Measurements from ENCODE around the gene PIP5K1B. TPM values are rescaled to one million over a fixed set of nuclear protein-coding genes. Genes with fewer than 3 reads are reported as not detected.

The PIP5K1B gene
- total RNA-seq, 1 experiment from 2014 or later, result 0.20 TPM

GRCh38 chr9:68981789-68982188 lies 276.7 kb downstream of the PIP5K1B start:
- H3K9me3 ChIP-seq (ENCODE audit: control insufficient read depth in 1 of 2, insufficient read depth in 1 of 2, low read depth in 1 of 2, low read length in 2 of 2), result no peaks in the 10 kb centered on the region
- no peaks in the 10 kb centered on the region for H4K20me1 ChIP-seq (ENCODE audit: insufficient read depth)
- H3K9ac ChIP-seq (ENCODE audit: low read length), result no peak overlapping the region
- no peak overlapping the region for H3K4me2 ChIP-seq (ENCODE audit: low read length)
- no peak overlapping the region for H3K4me3 ChIP-seq (replicated peaks in 1 of 2; ENCODE audit: low read depth in 1 of 2, low read length in 2 of 2)
- TF ChIP-seq ELF1 (IDR thresholded peaks at IDR 0.05; ENCODE audit: borderline replicate concordance, low read depth) (no peak), REST (IDR thresholded peaks at IDR 0.05; ENCODE audit: low read depth) (no peak), CTCF (IDR thresholded peaks at IDR 0.05 in 2 of 3, conservative IDR thresholded peaks at IDR 0.05 in 1 of 3; ENCODE audit: borderline replicate concordance in 1 of 3, insufficient read depth in 1 of 3, low read depth in 2 of 3, low read length in 2 of 3) (no peak), TCF7L2 (IDR thresholded peaks at IDR 0.05; ENCODE audit: borderline replicate concordance, extremely low read depth, insufficient read depth, insufficient read length) (no peak), JUND (IDR thresholded peaks at IDR 0.05) (no peak), CEBPB (IDR thresholded peaks at IDR 0.05; ENCODE audit: low read depth) (no peak), ZBTB33 (IDR thresholded peaks at IDR 0.05; ENCODE audit: extremely low read depth, insufficient replicate concordance, low read length) (no peak), CBX3 (IDR thresholded peaks at IDR 0.05; ENCODE audit: low read depth) (no peak), SP1 (IDR thresholded peaks at IDR 0.05; ENCODE audit: low read depth) (no peak), POLR2A (IDR thresholded peaks at IDR 0.05; ENCODE audit: borderline replicate concordance, extremely low read depth, insufficient read depth, insufficient read length) (no peak), MAX (IDR thresholded peaks at IDR 0.05) (no peak), ZNF274 (IDR thresholded peaks at IDR 0.05; ENCODE audit: low read depth, low read length) (no peak), ZFX (IDR thresholded peaks at IDR 0.05) (no peak)
- H3K36me3 ChIP-seq (ENCODE audit: control insufficient read depth in 1 of 2, insufficient read depth in 2 of 2, low read length in 2 of 2), result no peaks in the 10 kb centered on the region
- no peak overlapping the region for H3K27ac ChIP-seq (ENCODE audit: low read depth, low read length)
- no peak overlapping the region for H2AFZ ChIP-seq (ENCODE audit: low read depth, low read length, poor library complexity, severe bottlenecking)
- H3K4me1 ChIP-seq (ENCODE audit: control insufficient read depth in 1 of 2, insufficient read depth in 2 of 2, low read length in 2 of 2), result no peaks in the 10 kb centered on the region
- H3K79me2 ChIP-seq (ENCODE audit: insufficient read depth, low read length), result no peaks in the 10 kb centered on the region
- CTCF ChIA-PET, result no interaction called here
- RAD21 ChIA-PET (ENCODE audit: low non-redundant PET in 1 of 2, low total read pairs in 2 of 2, uncharacterized antibody in 2 of 2, unreplicated experiment in 2 of 2), result no interaction called here
- intact Hi-C loops (cut with micrococcal nuclease), result no loop called here
- H3K27me3 ChIP-seq (ENCODE audit: insufficient read depth, low read length), result peaks cover 10% of the 10 kb centered on the region
- no peaks in the 10 kb centered on the region for H3K9me2 ChIP-seq (ENCODE audit: insufficient read depth)
- DNase-seq (ENCODE audit: low read depth, low spot score), result no peak
- BruUV-seq (replicated peaks), result no TSS peak
- no peak for ATAC-seq
- POLR2A ChIA-PET, result no interaction called here

Data from HCT116 (cell line).